Measurements from ENCODE around the gene BRD2.

Gene BRD2

DNA sequence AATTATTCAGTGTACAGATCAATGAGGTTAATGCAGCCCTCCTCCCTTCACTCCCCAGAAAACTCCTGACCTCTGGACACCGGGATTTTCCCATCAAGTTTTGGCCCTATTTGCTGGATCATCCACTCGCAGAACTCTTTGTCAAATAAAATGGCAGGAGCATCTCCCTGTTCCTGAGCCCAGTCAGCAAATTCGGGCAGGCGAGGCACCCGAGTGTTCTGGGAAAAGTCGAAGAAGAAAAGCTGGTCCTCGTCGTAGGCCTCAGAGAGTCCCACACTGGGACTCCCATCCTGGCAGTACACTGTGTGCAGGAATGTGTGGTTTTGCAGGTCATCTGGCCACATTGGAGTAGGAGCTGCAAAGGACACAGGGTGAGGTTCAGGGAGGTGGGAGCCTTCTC is 17.9 kb upstream of the BRD2 start:
- no peaks in the 10 kb centered on the region for H3K9me3 ChIP-seq (ENCODE audit: control insufficient read depth, insufficient read depth, low read depth, low read length)
- no peak overlapping the region for H3K9ac ChIP-seq (ENCODE audit: low read length)
- no peak overlapping the region for H3K4me3 ChIP-seq (ENCODE audit: low read depth, low read length)
- no peak overlapping the region for H3K27ac ChIP-seq (ENCODE audit: low read depth, low read length)
- H3K36me3 ChIP-seq (ENCODE audit: control insufficient read depth, insufficient read depth, low read length) = no peaks in the 10 kb centered on the region
- no peaks in the 10 kb centered on the region for H3K27me3 ChIP-seq (ENCODE audit: control insufficient read depth, insufficient read depth, low read length)
- H3K4me1 ChIP-seq (ENCODE audit: control insufficient read depth, insufficient read depth, low read length) = peaks cover 8% of the 10 kb centered on the region; the same call in 1 of the 2 replicates

DNA sequence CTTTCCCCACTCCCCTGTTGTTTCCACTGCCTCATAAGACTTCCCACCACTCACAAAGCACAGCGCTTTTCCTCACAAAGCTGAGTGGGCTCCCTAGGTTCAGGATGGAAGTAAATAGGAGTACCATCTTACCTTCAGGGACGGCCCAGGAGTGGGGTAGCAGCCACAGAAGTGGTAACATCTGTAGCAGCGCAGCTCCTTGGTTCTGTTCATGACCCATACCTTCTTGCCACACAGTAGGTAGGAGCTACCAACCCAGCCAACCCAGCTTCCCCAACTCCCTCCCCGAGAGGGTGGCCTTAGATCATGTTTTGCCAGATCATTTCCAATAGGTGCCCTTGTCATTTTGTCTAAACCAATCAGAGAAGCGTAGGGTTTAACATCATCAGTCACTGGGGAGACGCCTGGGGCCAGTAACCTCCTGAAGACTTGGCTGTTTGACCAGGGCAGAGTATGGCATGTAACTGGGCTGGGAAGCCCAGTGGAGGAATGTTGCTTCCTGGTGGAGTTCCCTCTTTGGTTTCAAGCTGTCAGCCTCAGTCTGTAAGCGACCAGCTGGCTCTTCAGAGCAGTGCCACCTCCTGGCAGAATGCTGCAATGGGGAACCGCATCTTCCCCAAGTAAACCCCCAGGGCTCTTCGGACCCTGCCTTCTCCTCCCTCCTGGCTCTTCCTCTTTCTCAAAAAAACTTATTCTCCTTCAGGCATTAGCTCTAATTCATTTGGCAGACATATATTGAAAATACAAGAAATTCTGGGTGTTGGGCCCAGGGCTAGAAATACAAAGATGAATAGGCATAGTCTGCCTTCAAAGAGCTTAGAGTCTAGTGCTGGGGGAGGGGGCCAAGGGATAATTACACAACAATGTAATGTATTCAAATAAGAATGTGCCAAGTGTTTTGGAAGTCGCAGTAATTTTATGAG is 15.3 kb upstream of the BRD2 start, which contains the start of gene HLA-DMA:
Gene HLA-DMA, minus strand, starts transcription at position 281 of the 923 bp plus-strand sequence. Its CDS starts 61 bp downstream, at position 220.
- H3K4me3 ChIP-seq (ENCODE audit: low read depth, low read length) = peak within 1 kb of the TSS; percentile 34

DNA sequence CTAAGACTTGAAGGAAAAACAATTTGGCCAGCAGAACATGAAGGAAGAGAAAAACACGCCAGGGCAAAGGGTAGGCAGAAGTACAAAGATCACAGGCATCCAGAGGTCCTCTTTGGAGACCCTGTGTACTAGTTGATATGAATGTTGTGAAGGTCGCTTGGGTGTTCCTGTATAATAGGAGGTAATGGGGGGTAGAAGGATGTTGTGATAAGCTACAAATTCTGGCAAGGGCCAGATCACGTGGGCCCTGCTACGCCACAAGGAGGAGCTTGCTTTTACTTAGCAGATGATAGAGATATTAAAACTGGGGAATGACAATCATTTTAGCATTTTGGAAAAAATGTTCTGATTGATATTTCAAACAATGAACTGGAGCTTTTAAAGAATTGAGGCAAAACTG is 14.6 kb upstream of the BRD2 start:
- Histone ChIP-seq H3K4me3 (ENCODE audit: low read depth, low read length) (no peak overlapping the region), H3K36me3 (ENCODE audit: control insufficient read depth, insufficient read depth, low read length) (no peaks in the 10 kb centered on the region), H3K9ac (ENCODE audit: low read length) (no peak overlapping the region), H3K27ac (ENCODE audit: low read depth, low read length) (no peak overlapping the region), H3K27me3 (ENCODE audit: control insufficient read depth, insufficient read depth, low read length) (no peaks in the 10 kb centered on the region), H3K9me3 (ENCODE audit: control insufficient read depth, insufficient read depth, low read depth, low read length) (no peaks in the 10 kb centered on the region), H3K4me1 (ENCODE audit: control insufficient read depth, insufficient read depth, low read length) (peaks cover 8% of the 10 kb centered on the region; the same call in 1 of the 2 replicates)

More for the DNA sequence above, 15.3 kb upstream of the BRD2 start, which contains the start of gene HLA-DMA:
- no peaks in the 10 kb centered on the region for H3K36me3 ChIP-seq (ENCODE audit: control insufficient read depth, insufficient read depth, low read length)
- peaks cover 8% of the 10 kb centered on the region; the same call in 1 of the 2 replicates for H3K4me1 ChIP-seq (ENCODE audit: control insufficient read depth, insufficient read depth, low read length)
- no peak within 1 kb of the TSS for H3K9ac ChIP-seq (ENCODE audit: low read length)
- H3K9me3 ChIP-seq (ENCODE audit: control insufficient read depth, insufficient read depth, low read depth, low read length) = no peaks in the 10 kb centered on the region
- H3K27me3 ChIP-seq (ENCODE audit: control insufficient read depth, insufficient read depth, low read length) = no peaks in the 10 kb centered on the region
- no peak within 1 kb of the TSS for H3K27ac ChIP-seq (ENCODE audit: low read depth, low read length)

DNA sequence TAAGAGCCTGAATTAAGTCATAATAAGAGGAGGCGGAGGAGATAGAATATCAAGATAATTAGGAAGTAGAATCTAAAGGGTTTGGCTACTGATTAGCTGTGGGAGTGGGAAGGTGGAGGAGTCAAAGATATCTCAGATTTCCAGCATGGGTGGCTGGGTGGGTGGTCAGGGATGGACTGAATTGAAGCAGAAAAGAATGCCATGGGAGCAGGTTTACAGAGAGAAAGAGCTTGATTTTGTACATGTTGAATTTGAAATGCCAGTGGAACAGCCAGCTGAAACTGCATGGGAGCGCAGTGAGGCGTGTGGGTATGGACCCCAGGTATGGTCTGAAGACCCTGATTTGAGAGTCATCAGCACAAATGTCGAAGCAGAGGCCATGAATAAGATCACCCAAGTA is 14.1 kb upstream of the BRD2 start:
- no peaks in the 10 kb centered on the region for H3K9me3 ChIP-seq (ENCODE audit: control insufficient read depth, insufficient read depth, low read depth, low read length)
- H3K4me3 ChIP-seq (ENCODE audit: low read depth, low read length) = no peak overlapping the region
- no peaks in the 10 kb centered on the region for H3K27me3 ChIP-seq (ENCODE audit: control insufficient read depth, insufficient read depth, low read length)
- H3K4me1 ChIP-seq (ENCODE audit: control insufficient read depth, insufficient read depth, low read length) = peaks cover 8% of the 10 kb centered on the region; the same call in 1 of the 2 replicates
- H3K27ac ChIP-seq (ENCODE audit: low read depth, low read length) = no peak overlapping the region
- H3K36me3 ChIP-seq (ENCODE audit: control insufficient read depth, insufficient read depth, low read length) = no peaks in the 10 kb centered on the region
- H3K9ac ChIP-seq (ENCODE audit: low read length) = no peak overlapping the region

DNA sequence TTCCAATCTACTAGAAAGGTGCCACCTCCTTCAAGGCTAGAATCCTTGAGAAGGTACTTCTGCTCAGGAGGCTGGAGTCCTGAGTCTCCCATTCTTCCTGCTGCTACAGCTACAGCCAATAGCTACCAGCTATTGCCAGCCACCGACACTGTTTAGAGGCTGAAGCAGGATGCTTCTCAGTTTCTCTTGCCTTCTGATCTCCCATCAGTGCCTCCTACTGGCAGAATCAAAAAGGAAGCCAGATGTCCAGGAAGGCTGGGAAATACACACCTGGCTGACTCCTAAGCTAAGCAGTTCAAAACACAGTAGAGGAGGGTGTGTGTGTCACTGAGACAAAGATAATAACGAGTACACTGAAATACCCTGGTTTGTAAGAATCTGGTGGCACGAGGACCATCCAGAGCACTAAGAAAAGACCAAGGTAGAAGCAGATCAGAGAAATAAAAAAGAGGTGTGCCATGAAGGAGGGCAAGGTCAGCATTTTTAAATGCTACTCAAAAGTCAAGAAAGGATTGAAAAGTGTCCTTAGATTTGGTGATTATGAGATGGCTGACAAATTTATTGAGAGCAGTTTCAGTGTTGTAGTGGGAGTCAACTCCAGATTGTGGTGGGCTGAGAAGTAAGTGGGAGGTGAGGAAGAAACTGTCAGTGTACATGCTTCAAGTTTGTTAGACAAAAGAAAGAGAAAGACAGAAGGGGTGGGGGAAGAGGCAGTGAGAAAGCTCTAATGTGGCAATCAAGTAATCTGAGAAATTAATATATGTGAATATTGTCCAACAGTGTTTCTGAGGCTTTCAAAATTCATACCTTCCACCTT is 13.2 kb upstream of the BRD2 start:
- Histone ChIP-seq H3K27me3 (ENCODE audit: control insufficient read depth, insufficient read depth, low read length) (no peaks in the 10 kb centered on the region), H3K36me3 (ENCODE audit: control insufficient read depth, insufficient read depth, low read length) (no peaks in the 10 kb centered on the region), H3K9me3 (ENCODE audit: control insufficient read depth, insufficient read depth, low read depth, low read length) (no peaks in the 10 kb centered on the region), H3K27ac (ENCODE audit: low read depth, low read length) (no peak overlapping the region), H3K4me1 (ENCODE audit: control insufficient read depth, insufficient read depth, low read length) (peaks cover 8% of the 10 kb centered on the region; the same call in 1 of the 2 replicates), H3K9ac (ENCODE audit: low read length) (no peak overlapping the region), H3K4me3 (ENCODE audit: low read depth, low read length) (no peak overlapping the region)

DNA sequence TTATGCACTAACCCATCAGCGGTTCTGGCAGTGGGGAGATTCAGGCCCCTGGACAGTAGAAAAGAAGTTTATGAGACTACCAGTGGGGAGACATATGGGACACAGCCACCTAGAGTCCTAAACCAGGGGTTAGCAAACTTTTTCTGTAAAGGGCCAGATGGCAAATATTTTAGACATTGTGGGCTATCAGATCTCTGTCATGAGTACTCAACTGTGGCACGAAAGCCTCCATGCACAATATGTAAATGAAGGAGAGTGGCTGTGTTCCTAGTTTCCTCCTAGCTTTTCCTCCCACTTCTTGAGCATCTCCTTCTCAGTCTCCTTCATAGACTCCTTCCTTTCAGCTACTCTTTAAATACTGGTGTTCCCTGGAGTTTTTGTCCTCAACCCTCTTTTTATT is 12.2 kb upstream of the BRD2 start:
- H3K36me3 ChIP-seq (ENCODE audit: control insufficient read depth, insufficient read depth, low read length) = no peaks in the 10 kb centered on the region
- H3K27me3 ChIP-seq (ENCODE audit: control insufficient read depth, insufficient read depth, low read length) = no peaks in the 10 kb centered on the region
- no peak overlapping the region for H3K4me3 ChIP-seq (ENCODE audit: low read depth, low read length)
- H3K9me3 ChIP-seq (ENCODE audit: control insufficient read depth, insufficient read depth, low read depth, low read length) = no peaks in the 10 kb centered on the region
- peaks cover 8% of the 10 kb centered on the region; the same call in 1 of the 2 replicates for H3K4me1 ChIP-seq (ENCODE audit: control insufficient read depth, insufficient read depth, low read length)
- no peak overlapping the region for H3K27ac ChIP-seq (ENCODE audit: low read depth, low read length)
- no peak overlapping the region for H3K9ac ChIP-seq (ENCODE audit: low read length)

DNA sequence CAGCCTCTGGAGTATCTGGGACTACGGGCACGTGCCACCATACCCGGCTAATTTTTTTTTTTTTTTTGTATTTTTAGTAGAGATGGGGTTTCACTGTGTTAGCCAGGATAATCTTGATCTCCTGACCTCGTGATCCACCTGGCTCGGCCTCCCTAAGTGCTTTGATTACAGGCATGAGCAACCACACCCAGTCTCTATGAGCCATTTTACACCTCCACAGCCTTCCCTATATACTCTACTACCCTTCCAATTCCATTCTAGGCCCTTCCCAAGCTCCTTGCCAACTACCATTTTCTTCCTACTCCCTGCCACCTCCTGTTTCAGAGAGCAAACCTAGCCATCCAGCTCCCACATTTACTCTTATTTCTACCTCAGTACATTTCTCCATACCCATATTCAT is 7.8 kb upstream of the BRD2 start:
- Histone ChIP-seq H3K4me1 (ENCODE audit: control insufficient read depth, insufficient read depth, low read length) (no peaks in the 10 kb centered on the region), H3K36me3 (ENCODE audit: control insufficient read depth, insufficient read depth, low read length) (no peaks in the 10 kb centered on the region), H3K27me3 (ENCODE audit: control insufficient read depth, insufficient read depth, low read length) (no peaks in the 10 kb centered on the region), H3K4me3 (ENCODE audit: low read depth, low read length) (no peak overlapping the region), H3K27ac (ENCODE audit: low read depth, low read length) (no peak overlapping the region), H3K9ac (ENCODE audit: low read length) (no peak overlapping the region), H3K9me3 (ENCODE audit: control insufficient read depth, insufficient read depth, low read depth, low read length) (no peaks in the 10 kb centered on the region)

DNA sequence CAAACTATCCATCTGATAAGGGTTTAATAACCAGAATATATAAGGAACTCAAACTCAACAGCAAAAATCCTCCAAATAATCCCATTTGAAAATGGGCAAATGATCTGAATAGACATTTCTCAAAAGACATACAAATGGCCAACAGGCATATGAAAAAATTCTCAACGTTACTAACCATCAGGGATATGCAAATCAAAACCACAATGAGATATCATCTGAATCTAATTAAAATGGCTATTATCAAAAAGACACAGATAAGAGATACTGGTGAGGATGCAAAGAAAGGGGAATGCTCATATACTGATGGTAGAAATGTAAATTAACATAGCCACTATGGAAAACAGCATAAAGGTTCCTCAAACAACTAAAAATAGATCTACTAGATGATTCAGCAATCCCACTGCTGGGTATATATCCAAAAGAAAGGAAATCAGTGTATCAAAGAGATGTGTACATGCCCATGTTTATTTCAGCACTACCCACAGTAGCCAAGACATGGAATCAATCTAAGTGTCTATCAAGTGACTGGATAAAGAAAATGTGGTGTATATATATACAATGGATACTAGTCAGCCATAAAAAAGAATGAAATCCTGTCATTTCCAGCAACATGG is 6.1 kb upstream of the BRD2 start:
- peaks cover 10% of the 10 kb centered on the region for H3K4me1 ChIP-seq (ENCODE audit: control insufficient read depth, insufficient read depth, low read length)
- no peak overlapping the region for H3K27ac ChIP-seq (ENCODE audit: low read depth, low read length)
- no peak overlapping the region for H3K4me3 ChIP-seq (ENCODE audit: low read depth, low read length)
- H3K36me3 ChIP-seq (ENCODE audit: control insufficient read depth, insufficient read depth, low read length) = no peaks in the 10 kb centered on the region
- no peak overlapping the region for H3K9ac ChIP-seq (ENCODE audit: low read length)
- no peaks in the 10 kb centered on the region for H3K9me3 ChIP-seq (ENCODE audit: control insufficient read depth, insufficient read depth, low read depth, low read length)
- no peaks in the 10 kb centered on the region for H3K27me3 ChIP-seq (ENCODE audit: control insufficient read depth, insufficient read depth, low read length)

DNA sequence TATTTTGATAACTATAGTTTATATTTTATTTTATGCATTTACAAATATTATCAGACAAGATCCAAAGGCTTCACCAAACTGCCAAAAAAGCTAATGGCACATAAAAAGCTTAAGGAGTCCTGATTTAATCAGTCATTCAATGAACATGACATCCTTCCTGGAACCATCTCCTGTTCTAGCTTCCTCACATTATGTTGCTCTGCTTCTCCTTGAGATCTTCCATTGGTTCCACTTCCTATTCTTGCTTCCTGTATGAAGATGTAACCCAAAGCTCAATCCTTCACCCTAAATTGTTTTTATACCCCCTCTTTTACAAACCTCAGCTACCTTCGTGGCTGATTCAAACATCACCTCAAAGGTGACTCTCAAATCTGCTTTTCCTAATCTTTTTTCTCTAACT is 4.5 kb upstream of the BRD2 start:
- no peaks in the 10 kb centered on the region for H3K27me3 ChIP-seq (ENCODE audit: control insufficient read depth, insufficient read depth, low read length)
- H3K27ac ChIP-seq (ENCODE audit: low read depth, low read length) = no peak overlapping the region
- no peak overlapping the region for H3K4me3 ChIP-seq (ENCODE audit: low read depth, low read length)
- H3K4me1 ChIP-seq (ENCODE audit: control insufficient read depth, insufficient read depth, low read length) = peaks cover 10% of the 10 kb centered on the region
- no peak overlapping the region for H3K9ac ChIP-seq (ENCODE audit: low read length)
- H3K9me3 ChIP-seq (ENCODE audit: control insufficient read depth, insufficient read depth, low read depth, low read length) = no peaks in the 10 kb centered on the region
- H3K36me3 ChIP-seq (ENCODE audit: control insufficient read depth, insufficient read depth, low read length) = no peaks in the 10 kb centered on the region

DNA sequence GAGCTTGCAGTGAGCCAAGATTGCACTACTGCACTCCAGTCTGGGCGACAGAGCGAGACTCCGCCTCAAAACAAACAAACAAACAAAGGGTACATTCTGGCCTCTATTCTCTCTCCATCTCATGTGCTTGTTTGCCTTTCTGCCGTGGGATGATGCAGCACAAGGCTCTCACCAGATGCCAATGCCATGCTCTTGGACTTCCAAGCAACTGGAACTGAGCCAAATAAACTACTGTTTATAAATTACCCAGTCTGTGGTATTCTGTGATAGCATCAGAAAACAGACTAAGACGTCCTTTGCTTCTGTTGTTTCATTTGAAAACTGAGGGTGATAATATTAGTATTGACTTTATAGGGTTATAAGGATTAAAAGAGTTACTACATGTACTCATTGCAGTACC is 3.6 kb upstream of the BRD2 start:
- no peaks in the 10 kb centered on the region for H3K27me3 ChIP-seq (ENCODE audit: control insufficient read depth, insufficient read depth, low read length)
- peaks cover 10% of the 10 kb centered on the region for H3K4me1 ChIP-seq (ENCODE audit: control insufficient read depth, insufficient read depth, low read length)
- H3K4me3 ChIP-seq (ENCODE audit: low read depth, low read length) = no peak overlapping the region
- no peak overlapping the region for H3K27ac ChIP-seq (ENCODE audit: low read depth, low read length)
- H3K9me3 ChIP-seq (ENCODE audit: control insufficient read depth, insufficient read depth, low read depth, low read length) = no peaks in the 10 kb centered on the region
- H3K36me3 ChIP-seq (ENCODE audit: control insufficient read depth, insufficient read depth, low read length) = no peaks in the 10 kb centered on the region
- H3K9ac ChIP-seq (ENCODE audit: low read length) = no peak overlapping the region
